PC-9 (cell line): Measurements from ENCODE around the gene FADD.

Experiments
- EZH2 ChIP-seq: fragments of 200-600 bp; sonication (generic); IDR thresholded peaks from 2 replicates; pipeline ENCODE4 v1.8.0; 2017; ENCODE audit warnings: antibody characterized with exemption, low read depth
- TF ChIP-seq, protein P1 (sequence below): fragments of 200-600 bp; sonication (generic); conservative IDR thresholded peaks from 2 replicates; pipeline ENCODE4 v1.6.1; 2017; ENCODE audit warnings: mixed run types, antibody characterized with exemption, mild to moderate bottlenecking, moderate library complexity

DNA sequence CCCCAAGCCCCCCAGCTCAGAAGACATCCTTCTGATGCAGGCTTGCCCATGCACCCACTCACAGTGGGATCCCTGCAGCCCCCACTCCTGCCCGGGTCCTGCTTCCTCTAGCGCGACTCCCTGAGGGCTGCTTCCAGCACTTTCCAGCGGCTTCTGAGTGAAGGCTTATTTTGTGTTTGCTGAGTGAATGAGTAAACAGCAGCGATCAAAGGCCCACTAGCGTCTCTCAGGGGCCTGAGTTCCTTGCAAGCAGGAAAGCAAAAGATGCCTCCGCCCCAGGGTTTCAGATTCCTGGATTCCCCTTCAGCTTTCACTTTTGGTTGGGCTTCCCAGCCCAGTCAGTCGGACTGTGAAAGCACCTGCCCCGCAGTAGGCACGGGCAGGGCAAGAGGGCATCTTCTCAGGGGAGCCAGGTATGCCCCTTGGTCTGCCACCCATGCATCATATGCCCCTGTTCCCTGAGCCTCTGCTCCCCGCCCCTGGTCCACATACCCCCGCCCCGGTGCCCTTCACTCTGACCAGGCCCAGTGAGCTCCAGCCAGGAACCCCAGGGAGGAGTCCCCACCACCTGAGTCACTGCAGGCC lies 9.2 kb downstream of the FADD start:
- TF ChIP-seq EZH2 = no peak
- TF ChIP-seq, protein P1, sequence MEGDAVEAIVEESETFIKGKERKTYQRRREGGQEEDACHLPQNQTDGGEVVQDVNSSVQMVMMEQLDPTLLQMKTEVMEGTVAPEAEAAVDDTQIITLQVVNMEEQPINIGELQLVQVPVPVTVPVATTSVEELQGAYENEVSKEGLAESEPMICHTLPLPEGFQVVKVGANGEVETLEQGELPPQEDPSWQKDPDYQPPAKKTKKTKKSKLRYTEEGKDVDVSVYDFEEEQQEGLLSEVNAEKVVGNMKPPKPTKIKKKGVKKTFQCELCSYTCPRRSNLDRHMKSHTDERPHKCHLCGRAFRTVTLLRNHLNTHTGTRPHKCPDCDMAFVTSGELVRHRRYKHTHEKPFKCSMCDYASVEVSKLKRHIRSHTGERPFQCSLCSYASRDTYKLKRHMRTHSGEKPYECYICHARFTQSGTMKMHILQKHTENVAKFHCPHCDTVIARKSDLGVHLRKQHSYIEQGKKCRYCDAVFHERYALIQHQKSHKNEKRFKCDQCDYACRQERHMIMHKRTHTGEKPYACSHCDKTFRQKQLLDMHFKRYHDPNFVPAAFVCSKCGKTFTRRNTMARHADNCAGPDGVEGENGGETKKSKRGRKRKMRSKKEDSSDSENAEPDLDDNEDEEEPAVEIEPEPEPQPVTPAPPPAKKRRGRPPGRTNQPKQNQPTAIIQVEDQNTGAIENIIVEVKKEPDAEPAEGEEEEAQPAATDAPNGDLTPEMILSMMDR = no peak
